Neural progenitor cell (in vitro differentiated cells): ENCODE measurements around the gene SNX30. TPM values are rescaled to one million over a fixed set of nuclear protein-coding genes. Genes with fewer than 3 reads are reported as not detected.

ENCODE experiments used
- DNase-seq: peaks from one replicate; pipeline ENCODE4 v3.0.0-alpha.2; 2016; ENCODE audit warnings: low spot score
- H2AFZ ChIP-seq: fragments of 200-600 bp; sonication (generic); replicated peaks from 2 replicates; pipeline ENCODE4 v1.6.1; 2016; ENCODE audit warnings: antibody characterized with exemption
- H3F3A ChIP-seq: fragments of 200-600 bp; sonication (generic); 2 replicates; pipeline ENCODE4 v1.6.1; 2016; ENCODE audit warnings: antibody characterized with exemption, low read depth
- H3K27ac ChIP-seq: fragments of 200-600 bp; sonication (generic); 2 replicates; pipeline ENCODE4 v1.5.1; 2016; ENCODE audit warnings: mild to moderate bottlenecking
- H3K27me3 ChIP-seq: fragments of 200-600 bp; sonication (generic); 2 replicates; pipeline ENCODE4 v1.6.1; 2016; ENCODE audit warnings: mild to moderate bottlenecking, moderate library complexity
- H3K36me3 ChIP-seq: fragments of 200-600 bp; sonication (generic); 2 replicates; pipeline ENCODE4 v1.5.1; 2016
- H3K4me1 ChIP-seq: fragments of 200-600 bp; sonication (generic); 2 replicates; pipeline ENCODE4 v1.6.1; 2016; ENCODE audit warnings: mixed run types
- H3K4me2 ChIP-seq: fragments of 200-600 bp; sonication (generic); 2 replicates; pipeline ENCODE4 v1.6.1; 2016
- H3K4me3 ChIP-seq: fragments of 200-600 bp; sonication (generic); 2 replicates; pipeline ENCODE4 v1.5.1; 2016
- H3K79me2 ChIP-seq: fragments of 200-600 bp; sonication (generic); 2 replicates; pipeline ENCODE4 v1.6.1; 2016; ENCODE audit warnings: low read depth
- H3K9ac ChIP-seq: fragments of 200-600 bp; sonication (generic); 2 replicates; pipeline ENCODE4 v1.6.1; 2016
- H3K9me3 ChIP-seq: fragments of 200-600 bp; sonication (generic); 2 replicates; pipeline ENCODE4 v1.5.1; 2016; ENCODE audit warnings: low read depth
- H4K20me1 ChIP-seq: fragments of 200-600 bp; sonication (generic); 2 replicates; pipeline ENCODE4 v1.6.1; 2016; ENCODE audit warnings: low read depth
- H3K27ac Mint-ChIP-seq: 3 replicates; pipeline ENCODE4 v1.8.0; 2021; ENCODE audit warnings: mixed read lengths
- H3K27me3 Mint-ChIP-seq: 2 replicates; pipeline ENCODE4 v1.8.0; 2022; ENCODE audit warnings: low read depth, mild to moderate bottlenecking, inconsistent platforms, moderate library complexity, mixed read lengths; ENCODE audit not compliant: insufficient read depth
- H3K36me3 Mint-ChIP-seq: 3 replicates; pipeline ENCODE4 v1.8.0; 2021; ENCODE audit warnings: mixed read lengths
- H3K4me1 Mint-ChIP-seq: 3 replicates; pipeline ENCODE4 v1.8.0; 2021; ENCODE audit warnings: mixed read lengths
- H3K4me3 Mint-ChIP-seq: 3 replicates; pipeline ENCODE4 v1.8.0; 2021; ENCODE audit warnings: mild to moderate bottlenecking, moderate library complexity, mixed read lengths
- H3K9me3 Mint-ChIP-seq: 3 replicates; pipeline ENCODE4 v1.8.0; 2020; ENCODE audit warnings: mixed read lengths
- CTCF ChIP-seq: fragments of 200-600 bp; sonication (generic); IDR thresholded peaks from 2 replicates; pipeline ENCODE4 v1.5.1; 2017; ENCODE audit warnings: antibody characterized with exemption, mild to moderate bottlenecking
- EZH2 ChIP-seq: fragments of 200-600 bp; sonication (generic); IDR thresholded peaks from 2 replicates; pipeline ENCODE4 v1.6.1; 2017; ENCODE audit warnings: antibody characterized with exemption, mild to moderate bottlenecking, moderate library complexity
- EZH2phosphoT487 ChIP-seq: fragments of 200-600 bp; sonication (generic); IDR thresholded peaks from 2 replicates; pipeline ENCODE4 v1.6.1; 2017; ENCODE audit warnings: antibody characterized with exemption
- total RNA-seq: library from RNA; depleted of rRNA; stranded (reverse); fragments of >200 nt; gene quantifications from 2 replicates; pipeline ENCODE4 v1.2.3, GENCODE V29; 2015; ENCODE audit warnings: low replicate concordance

SNX30 gene
- total RNA-seq, 1 donor from 2014 or later, result 19.9 TPM

DNA sequence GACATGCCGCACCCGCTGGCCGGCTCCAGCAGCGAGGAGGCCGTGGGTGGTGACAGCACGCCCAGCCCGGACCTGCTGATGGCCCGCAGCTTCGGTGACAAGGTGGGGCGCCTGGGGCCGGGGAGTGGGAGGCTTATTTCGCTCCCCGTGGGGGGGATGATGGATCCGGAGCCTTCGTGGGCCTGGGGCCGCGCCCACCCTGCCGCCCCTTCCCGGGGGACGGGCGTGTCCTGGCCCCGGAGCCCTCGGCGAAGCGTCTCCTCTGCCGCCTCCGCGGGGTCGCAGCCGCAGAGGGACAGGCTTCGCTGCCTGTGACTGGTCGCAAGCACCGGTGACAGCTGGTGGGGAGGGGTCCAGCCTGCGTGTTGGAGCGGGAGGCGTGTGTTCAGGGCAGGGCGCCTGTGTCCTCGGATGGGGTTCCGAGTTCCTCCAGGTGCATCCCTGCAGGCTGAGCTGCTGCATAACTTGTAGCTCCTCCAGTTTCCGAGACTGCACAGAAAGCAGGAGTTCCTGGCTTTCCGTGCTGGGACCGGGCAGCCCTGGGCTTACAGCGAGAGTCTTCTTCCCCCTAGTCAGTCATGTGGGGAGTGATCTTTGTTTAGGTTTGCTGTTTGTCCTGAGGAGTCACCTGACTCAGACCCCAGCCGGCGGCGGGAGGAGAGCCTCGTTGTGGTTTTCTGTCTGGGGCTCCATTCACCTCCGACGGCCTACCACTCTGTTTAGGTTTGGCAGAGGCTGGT lies 666 bp downstream of the SNX30 start:
- H3K36me3 Mint-ChIP-seq, result no peaks in the 10 kb centered on the region
- peak overlapping the region; percentile 94 for H3K4me3 Mint-ChIP-seq
- peaks cover 5% of the 10 kb centered on the region for H3K27me3 Mint-ChIP-seq
- H3K36me3 ChIP-seq, result no peaks in the 10 kb centered on the region
- peaks cover 30% of the 10 kb centered on the region for H3K79me2 ChIP-seq
- peak overlapping the region; percentile 74 for H3K27ac Mint-ChIP-seq
- H3K4me1 ChIP-seq, result peaks cover 15% of the 10 kb centered on the region
- peak overlapping the region; percentile 54 for H3K27ac ChIP-seq
- H2AFZ ChIP-seq, result peak overlapping the region; percentile 66
- H3K9me3 ChIP-seq, result no peaks in the 10 kb centered on the region
- peak; percentile 83 for DNase-seq
- peaks cover 16% of the 10 kb centered on the region for H3F3A ChIP-seq
- peak overlapping the region; percentile 95 for H3K4me3 ChIP-seq
- no peaks in the 10 kb centered on the region for H3K9me3 Mint-ChIP-seq
- H3K4me1 Mint-ChIP-seq, result peaks cover 35% of the 10 kb centered on the region
- peak overlapping the region; percentile 39 for H3K9ac ChIP-seq
- peak overlapping the region; percentile 95 for H3K4me2 ChIP-seq
- TF ChIP-seq EZH2 (peak; percentile 40), CTCF (no peak), EZH2phosphoT487 (no peak)
- no peaks in the 10 kb centered on the region for H4K20me1 ChIP-seq
- H3K27me3 ChIP-seq, result no peaks in the 10 kb centered on the region

- Histone ChIP-seq H3K9ac (no peak overlapping the region), H3F3A (peaks cover 16% of the 10 kb centered on the region), H3K9me3 (no peaks in the 10 kb centered on the region), H3K4me3 (peak overlapping the region; percentile 95), H3K36me3 (no peaks in the 10 kb centered on the region), H3K79me2 (peaks cover 30% of the 10 kb centered on the region), H4K20me1 (no peaks in the 10 kb centered on the region), H3K4me1 (peaks cover 15% of the 10 kb centered on the region), H3K4me2 (peak overlapping the region; percentile 95), H3K27ac (no peak overlapping the region), H3K27me3 (no peaks in the 10 kb centered on the region), H2AFZ (no peak overlapping the region)
- Mint-ChIP-seq H3K4me1 (peaks cover 35% of the 10 kb centered on the region), H3K27ac (no peak overlapping the region), H3K4me3 (peak overlapping the region; percentile 94), H3K9me3 (no peaks in the 10 kb centered on the region), H3K27me3 (peaks cover 5% of the 10 kb centered on the region), H3K36me3 (no peaks in the 10 kb centered on the region)
- DNase-seq, result no peak
- TF ChIP-seq CTCF, result no peak
- TF ChIP-seq EZH2, result no peak
- TF ChIP-seq EZH2phosphoT487, result no peak
These were observed 2.0 kb downstream of the SNX30 start for GRCh38 chr9:112752334-112753125.

- Mint-ChIP-seq H3K4me1 (peaks cover 35% of the 10 kb centered on the region), H3K27me3 (peaks cover 5% of the 10 kb centered on the region), H3K27ac (no peak overlapping the region), H3K4me3 (no peak overlapping the region), H3K36me3 (no peaks in the 10 kb centered on the region), H3K9me3 (no peaks in the 10 kb centered on the region)
- no peak overlapping the region for H3K27ac ChIP-seq
- no peak overlapping the region for H3K4me3 ChIP-seq
- peaks cover 15% of the 10 kb centered on the region for H3K4me1 ChIP-seq
- no peak for TF ChIP-seq CTCF
- H3K9me3 ChIP-seq, result no peaks in the 10 kb centered on the region
- DNase-seq, result no peak
- no peak overlapping the region for H3K4me2 ChIP-seq
- H3K9ac ChIP-seq, result no peak overlapping the region
- peaks cover 16% of the 10 kb centered on the region for H3F3A ChIP-seq
- no peaks in the 10 kb centered on the region for H3K27me3 ChIP-seq
- H2AFZ ChIP-seq, result no peak overlapping the region
- H3K79me2 ChIP-seq, result peaks cover 30% of the 10 kb centered on the region
- no peaks in the 10 kb centered on the region for H3K36me3 ChIP-seq
- no peaks in the 10 kb centered on the region for H4K20me1 ChIP-seq
These were observed 3.2 kb downstream of the SNX30 start for GRCh38 chr9:112753725-112754124.
